VCaP (cell line): ENCODE data around the gene LIN54.
A peak's percentile ranks its signal among the peaks of the same experiment; 100 is the strongest.
"Not testable (repeated sequence)": the region's sequence is repeated elsewhere in the genome, so short reads cannot be mapped to it uniquely, and the experiment has no call there.

ENCODE experiments used
- H3K27ac ChIP-seq: fragments of 450-650 bp; 2 replicates; pipeline ENCODE4 v1.5.1; 2017
- CTCF ChIP-seq: fragments of 450-650 bp; conservative IDR thresholded peaks from 2 replicates; pipeline ENCODE4 v1.5.1; 2017; ENCODE audit warnings: mild to moderate bottlenecking, moderate library complexity

Gene LIN54

GRCh38 chr4:83010522-83011318 is at the start of gene LIN54:
LIN54 (minus strand) TSS chr4:83010823; CDS start chr4:82984844, 25,979 bp downstream.
- peak within 1 kb of the TSS; percentile 97 for H3K27ac ChIP-seq
- no peak for TF ChIP-seq CTCF

GRCh38 chr4:83054928-83055327 is 44.3 kb upstream of the LIN54 start:
- H3K27ac ChIP-seq: no peak overlapping the region
- TF ChIP-seq CTCF: peak; percentile 80

- not testable (repeated sequence) for H3K27ac ChIP-seq
Measured at GRCh38 chr4:83048781-83049180, 38.2 kb upstream of the LIN54 start.

GRCh38 chr4:83046693-83047473 is 36.3 kb upstream of the LIN54 start:
- H3K27ac ChIP-seq: no peak overlapping the region
- no peak for TF ChIP-seq CTCF

- TF ChIP-seq CTCF: no peak
- no peak overlapping the region for H3K27ac ChIP-seq
Measured at GRCh38 chr4:83043801-83044407, 33.3 kb upstream of the LIN54 start.

GRCh38 chr4:83043157-83043556 is 32.5 kb upstream of the LIN54 start:
- H3K27ac ChIP-seq: not testable (repeated sequence)

- TF ChIP-seq CTCF: no peak
- H3K27ac ChIP-seq: no peak overlapping the region
Measured at GRCh38 chr4:83040269-83040668, 29.6 kb upstream of the LIN54 start.

- TF ChIP-seq CTCF: no peak
- H3K27ac ChIP-seq: no peak overlapping the region
Measured at GRCh38 chr4:83036991-83037665, 26.5 kb upstream of the LIN54 start.
